ENCODE data around the gene SVIL.
"Not testable (repeated sequence)": the region's sequence is repeated elsewhere in the genome, so short reads cannot be mapped to it uniquely, and the experiment has no call there.

SVIL gene

GRCh38 chr10:29620112-29620690, 14.6 kb downstream of the SVIL start:
- no peak for DNase-seq (ENCODE audit: low read depth)

- no peak for DNase-seq (ENCODE audit: low read depth)
Observed at GRCh38 chr10:29619241-29619669, 15.5 kb downstream of the SVIL start.

- no peak for DNase-seq (ENCODE audit: low read depth)
Observed at GRCh38 chr10:29618341-29619171, 16.2 kb downstream of the SVIL start.

- no peak for DNase-seq (ENCODE audit: low read depth)
Observed at GRCh38 chr10:29617880-29618340, 16.9 kb downstream of the SVIL start.

GRCh38 chr10:29616542-29616941, 18.2 kb downstream of the SVIL start:
- DNase-seq (ENCODE audit: low read depth), result no peak

- no peak for DNase-seq (ENCODE audit: low read depth)
Observed at GRCh38 chr10:29615195-29615594, 19.6 kb downstream of the SVIL start.

GRCh38 chr10:29614289-29614688, 20.5 kb downstream of the SVIL start:
- DNase-seq (ENCODE audit: low read depth), result not testable (repeated sequence)

GRCh38 chr10:29613791-29614190, 21.0 kb downstream of the SVIL start:
- DNase-seq (ENCODE audit: low read depth), result no peak

- no peak for DNase-seq (ENCODE audit: low read depth)
Observed at GRCh38 chr10:29613196-29613595, 21.6 kb downstream of the SVIL start.

- DNase-seq (ENCODE audit: low read depth), result no peak
Observed at GRCh38 chr10:29612657-29613056, 22.1 kb downstream of the SVIL start.

- DNase-seq (ENCODE audit: low read depth), result no peak
Observed at GRCh38 chr10:29611781-29612381, 22.9 kb downstream of the SVIL start.

- no peak for DNase-seq (ENCODE audit: low read depth)
Observed at GRCh38 chr10:29610876-29611647, 23.7 kb downstream of the SVIL start.

- not testable (repeated sequence) for DNase-seq (ENCODE audit: low read depth)
Observed at GRCh38 chr10:29610331-29610730, 24.4 kb downstream of the SVIL start.

- DNase-seq (ENCODE audit: low read depth), result no peak
Observed at GRCh38 chr10:29609696-29610095, 25.1 kb downstream of the SVIL start.

GRCh38 chr10:29608476-29609301, 26.1 kb downstream of the SVIL start:
- no peak for DNase-seq (ENCODE audit: low read depth)

- no peak for DNase-seq (ENCODE audit: low read depth)
Observed at GRCh38 chr10:29608062-29608461, 26.7 kb downstream of the SVIL start.

GRCh38 chr10:29607576-29607975, 27.2 kb downstream of the SVIL start:
- DNase-seq (ENCODE audit: low read depth), result no peak

- DNase-seq (ENCODE audit: low read depth), result not testable (repeated sequence)
Observed at GRCh38 chr10:29606693-29607092, 28.1 kb downstream of the SVIL start.

GRCh38 chr10:29604291-29604825, 30.4 kb downstream of the SVIL start:
- DNase-seq (ENCODE audit: low read depth), result no peak

GRCh38 chr10:29603223-29603896, 31.4 kb downstream of the SVIL start:
- DNase-seq (ENCODE audit: low read depth), result no peak

GRCh38 chr10:29600821-29601220, 34.0 kb downstream of the SVIL start:
- DNase-seq (ENCODE audit: low read depth), result no peak

All from non-pigmented ciliary epithelial cell (primary cell).